Astrocyte (in vitro differentiated cells and primary cell): Measurements from ENCODE around the gene DMRTC1B.
"Not testable (repeated sequence)": the region's sequence is repeated elsewhere in the genome, so short reads cannot be mapped to it uniquely, and the experiment has no call there.

Source experiments
- EZH2 ChIP-seq: IDR thresholded peaks from 2 replicates; pipeline ENCODE4 v1.6.1; 2012; ENCODE audit warnings: mild to moderate bottlenecking, low read length, inconsistent platforms; ENCODE audit not compliant: insufficient read depth
- TF ChIP-seq, protein P1 (sequence below): IDR thresholded peaks from 2 replicates; pipeline ENCODE4 v1.5.1; 2011; ENCODE audit warnings: low read depth, mild to moderate bottlenecking, inconsistent platforms, low read length, moderate library complexity; ENCODE audit not compliant: insufficient read depth

DNA sequence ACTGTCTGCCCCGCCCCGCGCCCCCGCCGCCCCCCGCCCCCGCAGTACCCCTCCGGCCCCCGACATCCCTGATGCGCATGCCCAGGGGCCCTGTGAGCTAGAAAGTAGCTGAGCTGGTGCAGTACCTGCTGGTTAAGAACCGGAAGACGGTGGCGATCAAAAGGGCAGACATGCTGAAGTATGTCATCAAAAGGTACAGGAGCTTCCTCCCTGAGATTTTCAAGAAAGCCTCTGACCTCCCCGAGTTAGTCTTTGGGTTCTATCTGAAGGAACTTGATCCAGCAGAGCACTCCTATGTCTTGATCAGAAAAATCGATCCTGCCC lies 739 bp downstream of the DMRTC1B start:
- TF ChIP-seq, protein P1, sequence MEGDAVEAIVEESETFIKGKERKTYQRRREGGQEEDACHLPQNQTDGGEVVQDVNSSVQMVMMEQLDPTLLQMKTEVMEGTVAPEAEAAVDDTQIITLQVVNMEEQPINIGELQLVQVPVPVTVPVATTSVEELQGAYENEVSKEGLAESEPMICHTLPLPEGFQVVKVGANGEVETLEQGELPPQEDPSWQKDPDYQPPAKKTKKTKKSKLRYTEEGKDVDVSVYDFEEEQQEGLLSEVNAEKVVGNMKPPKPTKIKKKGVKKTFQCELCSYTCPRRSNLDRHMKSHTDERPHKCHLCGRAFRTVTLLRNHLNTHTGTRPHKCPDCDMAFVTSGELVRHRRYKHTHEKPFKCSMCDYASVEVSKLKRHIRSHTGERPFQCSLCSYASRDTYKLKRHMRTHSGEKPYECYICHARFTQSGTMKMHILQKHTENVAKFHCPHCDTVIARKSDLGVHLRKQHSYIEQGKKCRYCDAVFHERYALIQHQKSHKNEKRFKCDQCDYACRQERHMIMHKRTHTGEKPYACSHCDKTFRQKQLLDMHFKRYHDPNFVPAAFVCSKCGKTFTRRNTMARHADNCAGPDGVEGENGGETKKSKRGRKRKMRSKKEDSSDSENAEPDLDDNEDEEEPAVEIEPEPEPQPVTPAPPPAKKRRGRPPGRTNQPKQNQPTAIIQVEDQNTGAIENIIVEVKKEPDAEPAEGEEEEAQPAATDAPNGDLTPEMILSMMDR, result not testable (repeated sequence)
- not testable (repeated sequence) for TF ChIP-seq EZH2
